Caco-2 (cell line): ENCODE results near the gene TBC1D12. TPM values are rescaled to one million over a fixed set of nuclear protein-coding genes. Genes with fewer than 3 reads are reported as not detected.

Source experiments
- BruUV-seq: library from RNA; stranded (reverse); fragments of 400-500 nt; replicated peaks from 2 replicates; lab custom pipeline; 2021; lab: Mats Ljungman, UMichigan
- CTCF ChIA-PET: fragments of 300-600 bp; sonication (Branson Sonifier 250); formaldehyde crosslinking; loops from one replicate; lab custom pipeline; 2022; ENCODE audit warnings: antibody characterized with exemption; lab: Charles Lee
- POLR2A ChIA-PET: fragments of 300-600 bp; sonication (Branson Sonifier 250); formaldehyde crosslinking; loops from one replicate; lab custom pipeline; 2022; ENCODE audit warnings: antibody characterized with exemption; lab: Charles Lee
- DNase-seq, 2 experiments: peaks; one replicate each; pipeline versions ENCODE4 v3.0.0 to v3.0.0-alpha.2; 2020 to 2022
- H3K27me3 ChIP-seq: replicated peaks from 2 replicates; pipeline ENCODE4 v1.6.0; 2011; ENCODE audit warnings: low read length; ENCODE audit not compliant: control insufficient read depth, insufficient read depth
- H3K36me3 ChIP-seq: 2 replicates; pipeline ENCODE4 v1.5.1; 2011; ENCODE audit warnings: low read length; ENCODE audit not compliant: control insufficient read depth, insufficient read depth
- H3K4me1 ChIP-seq: fragments of 250-450 bp; sonication (Bioruptor Pico); 2 replicates; pipeline ENCODE4 v1.5.1; 2020; ENCODE audit warnings: mild to moderate bottlenecking
- H3K4me3 ChIP-seq: 2 replicates; pipeline ENCODE4 v1.5.1; 2011; ENCODE audit warnings: low read depth, mild to moderate bottlenecking, control low read depth, low read length
- H3K9me3 ChIP-seq: fragments of 250-450 bp; sonication (Bioruptor Pico); 2 replicates; pipeline ENCODE4 v1.5.1; 2020; ENCODE audit warnings: mild to moderate bottlenecking, moderate library complexity
- H3K27ac Mint-ChIP-seq: one replicate; pipeline ENCODE4 v1.8.0; 2022; ENCODE audit warnings: mixed read lengths; ENCODE audit not compliant: unreplicated experiment
- H3K27me3 Mint-ChIP-seq: one replicate; pipeline ENCODE4 v1.8.0; 2022; ENCODE audit warnings: mixed read lengths; ENCODE audit not compliant: insufficient read depth, unreplicated experiment
- H3K36me3 Mint-ChIP-seq: one replicate; pipeline ENCODE4 v1.8.0; 2022; ENCODE audit warnings: mild to moderate bottlenecking, mixed read lengths; ENCODE audit not compliant: insufficient read depth, unreplicated experiment
- H3K4me1 Mint-ChIP-seq: one replicate; pipeline ENCODE4 v1.8.0; 2022; ENCODE audit warnings: low read depth, mixed read lengths; ENCODE audit not compliant: unreplicated experiment
- H3K4me3 Mint-ChIP-seq: one replicate; pipeline ENCODE4 v1.8.0; 2022; ENCODE audit warnings: mild to moderate bottlenecking, moderate library complexity, mixed read lengths; ENCODE audit not compliant: unreplicated experiment
- H3K9me3 Mint-ChIP-seq: one replicate; pipeline ENCODE4 v1.8.0; 2022; ENCODE audit warnings: mixed read lengths; ENCODE audit not compliant: unreplicated experiment
- CTCF ChIP-seq, 2 experiments: fragments of 200-600 bp in 1 of 2; IDR thresholded peaks; 1 replicate in 1 of 2; 2 replicates in 1 of 2; pipeline versions ENCODE4 v1.5.1 to v1.8.0; 2011 to 2022; ENCODE audit warnings: antibody characterized with exemption in 1 of 2, control low read depth in 1 of 2, inconsistent platforms in 1 of 2, low read depth in 1 of 2, low read length in 1 of 2, mild to moderate bottlenecking in 1 of 2, moderate library complexity in 1 of 2; ENCODE audit not compliant: insufficient read depth in 1 of 2, severe bottlenecking in 1 of 2, unreplicated experiment in 1 of 2
- intact Hi-C: fragments of 100-400 bp; cut with micrococcal nuclease; formaldehyde crosslinking; loops from one replicate; pipeline ENCODE4 v1.10.0; 2022; ENCODE audit not compliant: unreplicated experiment
- total RNA-seq: library from RNA; stranded (reverse); gene quantifications from 2 replicates; pipeline ENCODE4 v1.2.3, GENCODE V29; 2022

Gene TBC1D12
- total RNA-seq, 1 experiment from 2014 or later: 32.1 TPM

GRCh38 chr10:94545391-94546048 is 143.2 kb downstream of the TBC1D12 start, which contains the start of gene HELLS:
HELLS (plus strand) TSS chr10:94545788; CDS start chr10:94545922, 134 bp downstream.
- Histone ChIP-seq H3K4me1 (peaks cover 31% of the 10 kb centered on the region), H3K36me3 (no peaks in the 10 kb centered on the region), H3K9me3 (no peaks in the 10 kb centered on the region), H3K4me3 (peak within 1 kb of the TSS; percentile 54), H3K27me3 (no peaks in the 10 kb centered on the region)
- intact Hi-C loops: no loop called here
- CTCF ChIA-PET: interaction anchor here (0.6 to 1.1 kb wide), 3 partner anchors 109 to 796 kb away, joined by 3 to 4 read pairs (median 3); no protein-coding TSS in a partner anchor
- no peaks in the 10 kb centered on the region for H3K27me3 Mint-ChIP-seq
- no TSS peak for BruUV-seq
- H3K9me3 Mint-ChIP-seq: no peaks in the 10 kb centered on the region
- H3K4me1 Mint-ChIP-seq: peaks cover 24% of the 10 kb centered on the region
- peak within 1 kb of the TSS; percentile 98 for H3K27ac Mint-ChIP-seq
- peaks cover 63% of the 10 kb centered on the region for H3K36me3 Mint-ChIP-seq
- POLR2A ChIA-PET: interaction anchor here (0.6 to 1.1 kb wide), 2 partner anchors 10 to 22 kb away, joined by 4 to 5 read pairs; no protein-coding TSS in a partner anchor
- peak; percentile 90 to 92 for DNase-seq
- TF ChIP-seq CTCF (IDR thresholded peaks at IDR 0.05; ENCODE audit: insufficient read depth in 1 of 2, low read depth in 1 of 2, low read length in 1 of 2, severe bottlenecking in 1 of 2, unreplicated experiment in 1 of 2): no peak
- H3K4me3 Mint-ChIP-seq: peak within 1 kb of the TSS; percentile 90

DNA sequence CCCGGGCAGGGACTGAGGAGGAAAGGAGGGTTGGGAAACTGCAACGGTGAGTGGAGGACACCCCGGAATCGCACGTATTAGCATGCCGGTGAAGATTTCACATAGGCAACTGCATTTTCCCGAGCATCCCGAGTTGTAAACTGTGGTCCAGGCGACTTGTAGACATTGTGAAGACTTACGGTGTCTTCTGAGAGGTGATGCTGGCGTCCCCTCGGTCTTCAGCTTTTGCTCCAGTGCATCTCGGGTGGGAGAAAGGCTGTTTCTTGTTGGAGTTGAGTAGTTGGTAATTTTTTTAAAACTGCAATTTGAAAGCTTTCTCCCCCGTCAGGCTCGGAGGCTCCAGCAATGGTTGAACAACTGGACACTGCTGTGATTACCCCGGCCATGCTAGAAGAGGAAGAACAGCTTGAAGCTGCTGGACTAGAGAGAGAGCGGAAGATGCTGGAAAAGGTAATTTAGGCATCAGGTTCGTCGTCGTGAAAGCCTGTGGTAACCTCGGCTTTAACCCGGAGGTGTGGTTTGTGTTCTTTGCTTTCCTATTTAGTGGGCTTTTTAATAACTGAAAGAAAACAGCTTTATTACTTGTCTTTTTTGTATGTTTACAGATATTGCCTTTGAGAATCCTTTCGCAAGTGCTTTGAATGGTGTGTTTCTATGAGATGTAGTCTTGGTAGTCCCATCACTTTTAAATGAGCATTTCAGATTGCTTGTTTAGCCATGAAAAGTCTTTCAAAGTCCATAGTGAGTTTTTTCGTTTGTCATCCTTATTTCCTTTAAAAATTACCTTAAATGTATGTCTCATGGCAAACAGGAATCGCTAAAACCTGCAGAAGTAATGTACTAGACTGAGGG is 143.9 kb downstream of the TBC1D12 start:
- peak overlapping the region; percentile 98 for H3K27ac Mint-ChIP-seq
- BruUV-seq: TSS peak; percentile 53
- H3K9me3 ChIP-seq: no peaks in the 10 kb centered on the region; the same call in 1 of the 2 replicates
- DNase-seq: no peak
- H3K27me3 ChIP-seq: no peaks in the 10 kb centered on the region
- H3K4me3 ChIP-seq: peak overlapping the region; percentile 54
- no peaks in the 10 kb centered on the region for H3K36me3 ChIP-seq
- H3K36me3 Mint-ChIP-seq: peaks cover 66% of the 10 kb centered on the region
- intact Hi-C loops: no loop called here
- POLR2A ChIA-PET: interaction anchor here (1.1 kb wide), 1 partner anchor 9 kb away, joined by 4 read pairs; no protein-coding TSS in a partner anchor
- peaks cover 24% of the 10 kb centered on the region for H3K4me1 Mint-ChIP-seq
- H3K9me3 Mint-ChIP-seq: no peaks in the 10 kb centered on the region
- CTCF ChIA-PET: interaction anchor here (1.1 kb wide), 1 partner anchor 630 kb away, joined by 3 read pairs; no protein-coding TSS in a partner anchor
- H3K4me3 Mint-ChIP-seq: peak overlapping the region; percentile 90
- H3K27me3 Mint-ChIP-seq: no peaks in the 10 kb centered on the region
- TF ChIP-seq CTCF (IDR thresholded peaks at IDR 0.05; ENCODE audit: insufficient read depth in 1 of 2, low read depth in 1 of 2, low read length in 1 of 2, severe bottlenecking in 1 of 2, unreplicated experiment in 1 of 2): no peak
- peaks cover 31% of the 10 kb centered on the region for H3K4me1 ChIP-seq

DNA sequence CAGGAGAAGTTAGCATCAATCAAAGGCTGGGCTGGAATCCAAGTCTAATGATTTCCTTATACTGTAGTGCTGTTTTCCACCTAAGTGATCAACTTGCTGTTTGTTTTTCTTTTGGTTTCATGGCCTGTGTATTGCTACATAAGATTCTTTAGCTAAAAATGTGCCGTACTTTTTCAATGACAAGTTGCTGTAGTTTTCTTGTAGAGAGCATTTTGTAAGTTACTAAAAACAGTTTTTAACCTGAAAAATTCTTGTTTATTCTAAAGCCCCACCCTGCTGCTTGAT is 144.5 kb downstream of the TBC1D12 start:
- Mint-ChIP-seq H3K27me3 (no peaks in the 10 kb centered on the region), H3K9me3 (no peaks in the 10 kb centered on the region), H3K4me3 (peak overlapping the region; percentile 90), H3K36me3 (peaks cover 64% of the 10 kb centered on the region), H3K4me1 (peaks cover 24% of the 10 kb centered on the region), H3K27ac (peak overlapping the region; percentile 98)
- POLR2A ChIA-PET: no interaction called here
- BruUV-seq: no TSS peak
- TF ChIP-seq CTCF (IDR thresholded peaks at IDR 0.05; ENCODE audit: insufficient read depth in 1 of 2, low read depth in 1 of 2, low read length in 1 of 2, severe bottlenecking in 1 of 2, unreplicated experiment in 1 of 2): no peak
- DNase-seq: no peak
- Histone ChIP-seq H3K4me3 (peak overlapping the region; percentile 54), H3K27me3 (no peaks in the 10 kb centered on the region), H3K4me1 (peaks cover 31% of the 10 kb centered on the region), H3K9me3 (no peaks in the 10 kb centered on the region; the same call in 1 of the 2 replicates), H3K36me3 (no peaks in the 10 kb centered on the region)
- CTCF ChIA-PET: no interaction called here
- intact Hi-C loops: no loop called here
